OCI-LY7 (cell line): Measurements from ENCODE around the gene GRN. TPM values are rescaled to one million over a fixed set of nuclear protein-coding genes. Genes with fewer than 3 reads are reported as not detected.

Experiments
- BruUV-seq: library from RNA; stranded (reverse); fragments of 400-500 nt; replicated peaks from 2 replicates; lab custom pipeline; 2021; lab: Mats Ljungman, UMichigan
- CTCF ChIA-PET: fragments of 300-600 bp; sonication (Branson Sonifier 250); formaldehyde crosslinking; loops from one replicate; lab custom pipeline; 2022; ENCODE audit warnings: antibody characterized with exemption; ENCODE audit not compliant: unreplicated experiment; lab: Charles Lee
- POLR2A ChIA-PET: fragments of 300-600 bp; sonication (Branson Sonifier 250); formaldehyde crosslinking; loops from one replicate; lab custom pipeline; 2022; ENCODE audit warnings: antibody characterized with exemption; lab: Charles Lee
- DNase-seq: peaks from one replicate; pipeline ENCODE4 v3.0.0-alpha.2; 2015; ENCODE audit warnings: low spot score
- H2AFZ ChIP-seq: fragments of 200-600 bp; sonication (generic), shearing (Covaris generic); 2 replicates; pipeline ENCODE4 v1.6.1; 2014; ENCODE audit warnings: mild to moderate bottlenecking, antibody characterized with exemption, low read length, moderate library complexity
- H3K27ac ChIP-seq: fragments of 200-600 bp; sonication (generic); 2 replicates; pipeline ENCODE4 v1.5.1; 2014; ENCODE audit warnings: mixed run types, low read depth, mild to moderate bottlenecking, moderate library complexity, low read length, inconsistent platforms; ENCODE audit not compliant: poor library complexity, severe bottlenecking
- H3K36me3 ChIP-seq: fragments of 200-600 bp; sonication (generic); 2 replicates; pipeline ENCODE4 v1.6.1; 2014; ENCODE audit warnings: mild to moderate bottlenecking, antibody characterized with exemption, low read length, moderate library complexity, mixed read lengths; ENCODE audit not compliant: insufficient read depth
- H3K4me1 ChIP-seq: fragments of 200-600 bp; sonication (generic); 2 replicates; pipeline ENCODE4 v1.5.1; 2014; ENCODE audit warnings: mild to moderate bottlenecking, low read length; ENCODE audit not compliant: insufficient read depth, poor library complexity, severe bottlenecking
- H3K4me2 ChIP-seq: fragments of 200-600 bp; sonication (generic); 2 replicates; pipeline ENCODE4 v1.6.1; 2014; ENCODE audit warnings: mild to moderate bottlenecking, low read length
- H3K4me3 ChIP-seq: fragments of 200-600 bp; sonication (generic); 2 replicates; pipeline ENCODE4 v1.5.1; 2014; ENCODE audit warnings: mild to moderate bottlenecking, low read depth, low read length; ENCODE audit not compliant: poor library complexity, severe bottlenecking
- H3K79me2 ChIP-seq: fragments of 200-600 bp; sonication (generic); 2 replicates; pipeline ENCODE4 v1.6.1; 2016; ENCODE audit warnings: low read depth, mild to moderate bottlenecking, low read length, moderate library complexity, mixed read lengths; ENCODE audit not compliant: insufficient read depth
- H3K9me2 ChIP-seq: fragments of 200-600 bp; sonication (generic); 2 replicates; pipeline ENCODE4 v1.6.1; 2016; ENCODE audit warnings: mild to moderate bottlenecking, low read length, mixed read lengths; ENCODE audit not compliant: insufficient read depth
- H3K9me3 ChIP-seq: fragments of 200-600 bp; sonication (generic); 2 replicates; pipeline ENCODE4 v1.6.1; 2014; ENCODE audit warnings: mild to moderate bottlenecking, mixed run types, low read length, mixed read lengths
- H4K20me1 ChIP-seq: fragments of 200-600 bp; sonication (generic); 2 replicates; pipeline ENCODE4 v1.6.1; 2014; ENCODE audit warnings: mild to moderate bottlenecking, antibody characterized with exemption, low read length, moderate library complexity, mixed read lengths; ENCODE audit not compliant: insufficient read depth
- CTCF ChIP-seq: fragments of 200-600 bp; sonication (generic); conservative IDR thresholded peaks from 2 replicates; pipeline ENCODE4 v1.5.1; 2014; ENCODE audit warnings: mild to moderate bottlenecking, antibody characterized with exemption, low read length, moderate library complexity, mixed read lengths
- EZH2phosphoT487 ChIP-seq: fragments of 200-600 bp; sonication (generic); IDR thresholded peaks from 2 replicates; pipeline ENCODE4 v1.6.1; 2018; ENCODE audit warnings: low read depth, borderline replicate concordance, mild to moderate bottlenecking, mixed run types, antibody characterized with exemption, low read length, moderate library complexity, mixed read lengths
- intact Hi-C: fragments of 100-400 bp; cut with micrococcal nuclease; formaldehyde crosslinking; loops from one replicate; pipeline ENCODE4 v1.10.0; 2022; ENCODE audit not compliant: unreplicated experiment
- total RNA-seq, 2 experiments: library from RNA; depleted of rRNA in 1 of 2; stranded (reverse); fragments of >200 nt in 1 of 2; shearing (Covaris generic) in 1 of 2; gene quantifications; 2 replicates each; pipeline ENCODE4 v1.2.3, GENCODE V29; 2014 to 2022

Gene GRN
- total RNA-seq, 2 experiments from 2014 or later, result 203 to 247 TPM

GRCh38 chr17:44308865-44309264, 36.2 kb upstream of the GRN start:
- Histone ChIP-seq H3K9me2 (no peaks in the 10 kb centered on the region), H3K9me3 (no peaks in the 10 kb centered on the region), H3K27ac (no peak overlapping the region), H3K79me2 (no peaks in the 10 kb centered on the region), H3K4me1 (peaks cover 19% of the 10 kb centered on the region), H3K4me2 (peak overlapping the region; percentile 72), H4K20me1 (no peaks in the 10 kb centered on the region), H3K4me3 (peak overlapping the region; percentile 58), H2AFZ (no peak overlapping the region), H3K36me3 (no peaks in the 10 kb centered on the region)
- CTCF ChIA-PET, result no interaction called here
- BruUV-seq, result no TSS peak
- no peak for DNase-seq
- TF ChIP-seq CTCF, result no peak
- POLR2A ChIA-PET, result no interaction called here
- intact Hi-C loops, result no loop called here

GRCh38 chr17:44309472-44309871, 35.6 kb upstream of the GRN start:
- Histone ChIP-seq H3K4me2 (peak overlapping the region; percentile 72; the same call in 1 of the 2 replicates), H3K4me3 (no peak overlapping the region), H3K79me2 (no peaks in the 10 kb centered on the region), H2AFZ (no peak overlapping the region), H3K36me3 (no peaks in the 10 kb centered on the region), H3K27ac (no peak overlapping the region), H3K9me3 (no peaks in the 10 kb centered on the region), H3K9me2 (no peaks in the 10 kb centered on the region), H4K20me1 (no peaks in the 10 kb centered on the region), H3K4me1 (peaks cover 19% of the 10 kb centered on the region)
- no TSS peak for BruUV-seq
- CTCF ChIA-PET, result no interaction called here
- intact Hi-C loops, result no loop called here
- TF ChIP-seq EZH2phosphoT487 (no peak), CTCF (no peak)
- POLR2A ChIA-PET, result no interaction called here
- DNase-seq, result no peak

GRCh38 chr17:44310188-44310587, 34.9 kb upstream of the GRN start:
- CTCF ChIA-PET, result no interaction called here
- TF ChIP-seq EZH2phosphoT487, result no peak
- H3K36me3 ChIP-seq, result no peaks in the 10 kb centered on the region
- DNase-seq, result no peak
- POLR2A ChIA-PET, result interaction anchor here (0.6 kb wide), 1 partner anchor 222 kb away, joined by 3 read pairs; no protein-coding TSS in a partner anchor
- H3K4me1 ChIP-seq, result peaks cover 19% of the 10 kb centered on the region
- no peaks in the 10 kb centered on the region for H3K9me2 ChIP-seq
- no peaks in the 10 kb centered on the region for H3K79me2 ChIP-seq
- BruUV-seq, result no TSS peak
- intact Hi-C loops, result no loop called here
- H3K27ac ChIP-seq, result no peak overlapping the region
- H3K4me3 ChIP-seq, result no peak overlapping the region
- no peaks in the 10 kb centered on the region for H3K9me3 ChIP-seq
- H4K20me1 ChIP-seq, result no peaks in the 10 kb centered on the region
- no peak overlapping the region for H2AFZ ChIP-seq
- H3K4me2 ChIP-seq, result no peak overlapping the region
